Activated naive CD8-positive, alpha-beta T cell treated with anti-CD3 and anti-CD28 coated beads for 36 hours (primary cell): ENCODE results near the gene SAXO2. TPM values are rescaled to one million over a fixed set of nuclear protein-coding genes. Genes with fewer than 3 reads are reported as not detected.
"Not testable (repeated sequence)": the region's sequence is repeated elsewhere in the genome, so short reads cannot be mapped to it uniquely, and the experiment has no call there.

Experiments
- DNase-seq: peaks from one replicate; pipeline ENCODE4 v3.0.0; 2021
- H3K27ac Mint-ChIP-seq: one replicate; pipeline ENCODE4 v1.8.0; 2022; ENCODE audit warnings: mild to moderate bottlenecking, moderate library complexity, mixed read lengths
- H3K27me3 Mint-ChIP-seq: one replicate; pipeline ENCODE4 v1.8.0; 2022; ENCODE audit warnings: mild to moderate bottlenecking, mixed read lengths
- H3K36me3 Mint-ChIP-seq: one replicate; pipeline ENCODE4 v1.8.0; 2021; ENCODE audit warnings: mild to moderate bottlenecking, mixed read lengths
- H3K4me1 Mint-ChIP-seq: one replicate; pipeline ENCODE4 v1.8.0; 2021; ENCODE audit warnings: mixed read lengths
- H3K4me3 Mint-ChIP-seq: one replicate; pipeline ENCODE4 v1.8.0; 2022; ENCODE audit warnings: mild to moderate bottlenecking, moderate library complexity, mixed read lengths
- H3K9me3 Mint-ChIP-seq: one replicate; pipeline ENCODE4 v1.8.0; 2022; ENCODE audit warnings: mixed read lengths
- total RNA-seq, 2 experiments: library from RNA; stranded (reverse); gene quantifications; one replicate each; pipeline ENCODE4 v1.2.3, GENCODE V29; 2021

SAXO2 gene
- 1 to 10 TPM in 1 of 2 experiments, under 1 TPM in 1; 0.76 to 2.4 TPM for total RNA-seq

GRCh38 chr15:82262422-82263026, at the start of gene SAXO2, which contains the start of gene EFL1:
Gene SAXO2, plus strand, starts transcription at chr15:82262818. Its CDS starts 62 bp downstream, at chr15:82262880.
Gene EFL1, minus strand, starts transcription at chr15:82262734. Its CDS starts 956 bp downstream, at chr15:82261778.
- Mint-ChIP-seq H3K4me3 (peak within 1 kb of the TSS; percentile 94), H3K27ac (peak within 1 kb of the TSS; percentile 87), H3K27me3 (no peaks in the 10 kb centered on the region), H3K36me3 (peaks cover 9% of the 10 kb centered on the region), H3K4me1 (peaks cover 23% of the 10 kb centered on the region), H3K9me3 (no peaks in the 10 kb centered on the region)
- DNase-seq, result peak; percentile 96

GRCh38 chr15:82216092-82216491, 46.5 kb upstream of the SAXO2 start:
- not testable (repeated sequence) for H3K27ac Mint-ChIP-seq, H3K27me3 Mint-ChIP-seq, H3K9me3 Mint-ChIP-seq, H3K4me3 Mint-ChIP-seq, DNase-seq, H3K4me1 Mint-ChIP-seq
- H3K36me3 Mint-ChIP-seq, result peaks cover 19% of the 10 kb centered on the region

- H3K4me1 Mint-ChIP-seq, H3K9me3 Mint-ChIP-seq, DNase-seq, H3K27ac Mint-ChIP-seq, H3K27me3 Mint-ChIP-seq, H3K4me3 Mint-ChIP-seq: not testable (repeated sequence)
- peaks cover 11% of the 10 kb centered on the region for H3K36me3 Mint-ChIP-seq
Observed at GRCh38 chr15:82221535-82221934, 41.1 kb upstream of the SAXO2 start.

GRCh38 chr15:82228750-82229149, 33.9 kb upstream of the SAXO2 start:
- Mint-ChIP-seq H3K4me1 (peaks cover 4% of the 10 kb centered on the region), H3K9me3 (no peaks in the 10 kb centered on the region), H3K36me3 (peaks cover 24% of the 10 kb centered on the region), H3K27ac (no peak overlapping the region), H3K27me3 (no peaks in the 10 kb centered on the region), H3K4me3 (no peak overlapping the region)
- no peak for DNase-seq

- H3K27ac Mint-ChIP-seq, result no peak overlapping the region
- H3K4me3 Mint-ChIP-seq, result no peak overlapping the region
- no peak for DNase-seq
- H3K36me3 Mint-ChIP-seq, result peaks cover 23% of the 10 kb centered on the region
- no peaks in the 10 kb centered on the region for H3K27me3 Mint-ChIP-seq
- no peaks in the 10 kb centered on the region for H3K9me3 Mint-ChIP-seq
- H3K4me1 Mint-ChIP-seq, result peaks cover 4% of the 10 kb centered on the region
Observed at GRCh38 chr15:82231233-82231632, 31.4 kb upstream of the SAXO2 start.

GRCh38 chr15:82231842-82232241, 30.8 kb upstream of the SAXO2 start:
- H3K36me3 Mint-ChIP-seq, result peaks cover 22% of the 10 kb centered on the region
- DNase-seq, result no peak
- no peak overlapping the region for H3K27ac Mint-ChIP-seq
- no peaks in the 10 kb centered on the region for H3K9me3 Mint-ChIP-seq
- H3K4me1 Mint-ChIP-seq, result peaks cover 4% of the 10 kb centered on the region
- H3K4me3 Mint-ChIP-seq, result no peak overlapping the region
- no peaks in the 10 kb centered on the region for H3K27me3 Mint-ChIP-seq

- H3K27me3 Mint-ChIP-seq, H3K4me1 Mint-ChIP-seq, DNase-seq, H3K4me3 Mint-ChIP-seq, H3K27ac Mint-ChIP-seq, H3K9me3 Mint-ChIP-seq: not testable (repeated sequence)
- H3K36me3 Mint-ChIP-seq, result peaks cover 18% of the 10 kb centered on the region
Observed at GRCh38 chr15:82237944-82238534, 24.6 kb upstream of the SAXO2 start.

- Mint-ChIP-seq H3K4me3 (no peak overlapping the region), H3K9me3 (no peaks in the 10 kb centered on the region), H3K27me3 (no peaks in the 10 kb centered on the region), H3K27ac (no peak overlapping the region), H3K4me1 (peaks cover 7% of the 10 kb centered on the region), H3K36me3 (peaks cover 16% of the 10 kb centered on the region)
- DNase-seq, result no peak
Observed at GRCh38 chr15:82239685-82240391, 22.8 kb upstream of the SAXO2 start.

- H3K27me3 Mint-ChIP-seq, H3K27ac Mint-ChIP-seq, DNase-seq, H3K4me1 Mint-ChIP-seq, H3K9me3 Mint-ChIP-seq, H3K4me3 Mint-ChIP-seq: not testable (repeated sequence)
- peaks cover 15% of the 10 kb centered on the region for H3K36me3 Mint-ChIP-seq
Observed at GRCh38 chr15:82241836-82242499, 20.6 kb upstream of the SAXO2 start.

GRCh38 chr15:82243644-82244043, 19.0 kb upstream of the SAXO2 start:
- H3K9me3 Mint-ChIP-seq, DNase-seq, H3K27ac Mint-ChIP-seq, H3K4me1 Mint-ChIP-seq, H3K27me3 Mint-ChIP-seq, H3K4me3 Mint-ChIP-seq: not testable (repeated sequence)
- H3K36me3 Mint-ChIP-seq, result peaks cover 14% of the 10 kb centered on the region

- H3K9me3 Mint-ChIP-seq, H3K27me3 Mint-ChIP-seq, H3K4me1 Mint-ChIP-seq, H3K27ac Mint-ChIP-seq, H3K4me3 Mint-ChIP-seq, H3K36me3 Mint-ChIP-seq, DNase-seq: not testable (repeated sequence)
Observed at GRCh38 chr15:82245956-82246355, 16.7 kb upstream of the SAXO2 start.

- not testable (repeated sequence) for H3K27me3 Mint-ChIP-seq, H3K4me3 Mint-ChIP-seq, H3K4me1 Mint-ChIP-seq, H3K36me3 Mint-ChIP-seq, H3K27ac Mint-ChIP-seq, H3K9me3 Mint-ChIP-seq, DNase-seq
Observed at GRCh38 chr15:82248261-82248660, 14.4 kb upstream of the SAXO2 start.

- peak overlapping the region; percentile 87 for H3K27ac Mint-ChIP-seq
- H3K27me3 Mint-ChIP-seq, result not testable (repeated sequence)
Observed at GRCh38 chr15:82261566-82262421, 824 bp upstream of the SAXO2 start.

GRCh38 chr15:82263350-82263749, 732 bp downstream of the SAXO2 start:
- Mint-ChIP-seq H3K9me3 (no peaks in the 10 kb centered on the region), H3K36me3 (peaks cover 9% of the 10 kb centered on the region), H3K27me3 (no peaks in the 10 kb centered on the region), H3K4me1 (peaks cover 23% of the 10 kb centered on the region), H3K27ac (peak overlapping the region; percentile 87), H3K4me3 (peak overlapping the region; percentile 94)
- DNase-seq, result no peak

More at GRCh38 chr15:82261566-82262421, 824 bp upstream of the SAXO2 start:
- H3K9me3 Mint-ChIP-seq, result not testable (repeated sequence)
- Mint-ChIP-seq H3K4me1 (peaks cover 23% of the 10 kb centered on the region), H3K36me3 (peaks cover 11% of the 10 kb centered on the region), H3K4me3 (peak overlapping the region; percentile 94)
- peak; percentile 52 for DNase-seq
